ENCODE data around the gene LEAP2.
"Not testable (repeated sequence)": the region's sequence is repeated elsewhere in the genome, so short reads cannot be mapped to it uniquely, and the experiment has no call there.

LEAP2 gene

GRCh38 chr5:132841305-132841704 lies 32.2 kb upstream of the LEAP2 start:
- no peak for DNase-seq (ENCODE audit: extremely low read depth, low read depth)
- TF ChIP-seq CTCF (IDR thresholded peaks at IDR 0.05; ENCODE audit: low read depth, low read length, missing control alignments): no peak
- H3K4me3 ChIP-seq (replicated peaks; ENCODE audit: low read depth, low read length): no peak overlapping the region

GRCh38 chr5:132848270-132848669 lies 25.2 kb upstream of the LEAP2 start:
- no peak for TF ChIP-seq CTCF (IDR thresholded peaks at IDR 0.05; ENCODE audit: low read depth, low read length, missing control alignments)

GRCh38 chr5:132849347-132849746 lies 24.1 kb upstream of the LEAP2 start:
- no peak for DNase-seq (ENCODE audit: extremely low read depth, low read depth)
- TF ChIP-seq CTCF (IDR thresholded peaks at IDR 0.05; ENCODE audit: low read depth, low read length, missing control alignments): no peak
- H3K4me3 ChIP-seq (replicated peaks; ENCODE audit: low read depth, low read length): no peak overlapping the region

More at GRCh38 chr5:132848270-132848669, 25.2 kb upstream of the LEAP2 start:
- no peak overlapping the region for H3K4me3 ChIP-seq (replicated peaks; ENCODE audit: low read depth, low read length)
- DNase-seq (ENCODE audit: extremely low read depth, low read depth): no peak

GRCh38 chr5:132850066-132850465 lies 23.4 kb upstream of the LEAP2 start:
- no peak overlapping the region for H3K4me3 ChIP-seq (replicated peaks; ENCODE audit: low read depth, low read length)
- no peak for DNase-seq (ENCODE audit: extremely low read depth, low read depth)
- no peak for TF ChIP-seq CTCF (IDR thresholded peaks at IDR 0.05; ENCODE audit: low read depth, low read length, missing control alignments)

- no peak for TF ChIP-seq CTCF (IDR thresholded peaks at IDR 0.05; ENCODE audit: low read depth, low read length, missing control alignments)
- no peak for DNase-seq (ENCODE audit: extremely low read depth, low read depth)
- no peak overlapping the region for H3K4me3 ChIP-seq (replicated peaks; ENCODE audit: low read depth, low read length)
Measured at GRCh38 chr5:132853323-132853722, 20.1 kb upstream of the LEAP2 start.

- TF ChIP-seq CTCF (IDR thresholded peaks at IDR 0.05; ENCODE audit: low read depth, low read length, missing control alignments): no peak
- H3K4me3 ChIP-seq (replicated peaks; ENCODE audit: low read depth, low read length): no peak overlapping the region
- DNase-seq (ENCODE audit: extremely low read depth, low read depth): no peak
Measured at GRCh38 chr5:132853790-132854189, 19.7 kb upstream of the LEAP2 start.

GRCh38 chr5:132854301-132854700 lies 19.2 kb upstream of the LEAP2 start:
- no peak for TF ChIP-seq CTCF (IDR thresholded peaks at IDR 0.05; ENCODE audit: low read depth, low read length, missing control alignments)
- DNase-seq (ENCODE audit: extremely low read depth, low read depth): no peak
- H3K4me3 ChIP-seq (replicated peaks; ENCODE audit: low read depth, low read length): no peak overlapping the region

- H3K4me3 ChIP-seq (replicated peaks; ENCODE audit: low read depth, low read length); DNase-seq (ENCODE audit: extremely low read depth, low read depth): not testable (repeated sequence)
Measured at GRCh38 chr5:132854992-132855391, 18.5 kb upstream of the LEAP2 start.

Data from HFF-Myc (cell line).